Measurements from ENCODE around the gene FAAH. TPM values are rescaled to one million over a fixed set of nuclear protein-coding genes. Genes with fewer than 3 reads are reported as not detected.

The FAAH gene
- total RNA-seq, 1 experiment from 2014 or later: 38.6 TPM

GRCh38 chr1:46394108-46394871, at the start of gene FAAH (continued):
- TF ChIP-seq, protein P1, sequence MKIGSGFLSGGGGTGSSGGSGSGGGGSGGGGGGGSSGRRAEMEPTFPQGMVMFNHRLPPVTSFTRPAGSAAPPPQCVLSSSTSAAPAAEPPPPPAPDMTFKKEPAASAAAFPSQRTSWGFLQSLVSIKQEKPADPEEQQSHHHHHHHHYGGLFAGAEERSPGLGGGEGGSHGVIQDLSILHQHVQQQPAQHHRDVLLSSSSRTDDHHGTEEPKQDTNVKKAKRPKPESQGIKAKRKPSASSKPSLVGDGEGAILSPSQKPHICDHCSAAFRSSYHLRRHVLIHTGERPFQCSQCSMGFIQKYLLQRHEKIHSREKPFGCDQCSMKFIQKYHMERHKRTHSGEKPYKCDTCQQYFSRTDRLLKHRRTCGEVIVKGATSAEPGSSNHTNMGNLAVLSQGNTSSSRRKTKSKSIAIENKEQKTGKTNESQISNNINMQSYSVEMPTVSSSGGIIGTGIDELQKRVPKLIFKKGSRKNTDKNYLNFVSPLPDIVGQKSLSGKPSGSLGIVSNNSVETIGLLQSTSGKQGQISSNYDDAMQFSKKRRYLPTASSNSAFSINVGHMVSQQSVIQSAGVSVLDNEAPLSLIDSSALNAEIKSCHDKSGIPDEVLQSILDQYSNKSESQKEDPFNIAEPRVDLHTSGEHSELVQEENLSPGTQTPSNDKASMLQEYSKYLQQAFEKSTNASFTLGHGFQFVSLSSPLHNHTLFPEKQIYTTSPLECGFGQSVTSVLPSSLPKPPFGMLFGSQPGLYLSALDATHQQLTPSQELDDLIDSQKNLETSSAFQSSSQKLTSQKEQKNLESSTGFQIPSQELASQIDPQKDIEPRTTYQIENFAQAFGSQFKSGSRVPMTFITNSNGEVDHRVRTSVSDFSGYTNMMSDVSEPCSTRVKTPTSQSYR (CRISPR knock-in tag; IDR thresholded peaks at IDR 0.05): peak; percentile 59; the same call in 1 of the 2 replicates
- TF ChIP-seq MAX (CRISPR knock-in tag; IDR thresholded peaks at IDR 0.05): peak; percentile 93; the same call in 1 of the 2 replicates

DNA sequence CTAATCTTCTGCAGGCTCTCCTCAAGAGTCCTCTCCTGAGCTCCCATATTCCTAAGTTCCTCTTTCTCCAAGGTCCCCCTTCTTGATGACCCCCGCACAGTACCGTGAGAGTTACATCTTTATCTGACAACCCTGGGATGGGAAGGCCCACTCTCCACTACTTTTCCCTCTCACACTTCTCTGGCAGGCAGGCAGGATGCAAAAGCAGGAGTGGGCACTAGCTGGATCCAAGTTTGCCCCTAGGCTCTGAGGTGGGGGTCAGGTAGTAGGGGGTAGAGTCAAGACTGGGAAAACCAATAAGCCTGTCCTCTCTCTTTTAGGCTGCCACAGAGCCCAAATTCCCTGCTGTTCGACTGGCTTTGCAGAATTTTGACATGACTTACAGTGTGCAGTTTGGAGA, 49.6 kb upstream of the FAAH start:
- no peak overlapping the region for H3K27ac Mint-ChIP-seq
- peaks cover 39% of the 10 kb centered on the region for H3K36me3 Mint-ChIP-seq
- DNase-seq (ENCODE audit: low spot score) (no peak), ATAC-seq (no peak)
- TF ChIP-seq MAX (CRISPR knock-in tag; IDR thresholded peaks at IDR 0.05) (no peak), PRRX2 (CRISPR knock-in tag; IDR thresholded peaks at IDR 0.05) (no peak), CBFB (CRISPR knock-in tag; IDR thresholded peaks at IDR 0.05; ENCODE audit: low read depth) (no peak), SMAD4 (CRISPR knock-in tag; IDR thresholded peaks at IDR 0.05) (no peak), EMX1 (CRISPR knock-in tag; IDR thresholded peaks at IDR 0.05) (no peak), ZNF121 (CRISPR knock-in tag; IDR thresholded peaks at IDR 0.05) (no peak), PREB (CRISPR knock-in tag; IDR thresholded peaks at IDR 0.05; ENCODE audit: borderline replicate concordance) (no peak), PRDM15 (CRISPR knock-in tag; IDR thresholded peaks at IDR 0.05) (no peak), RELA (CRISPR knock-in tag; IDR thresholded peaks at IDR 0.05; ENCODE audit: borderline replicate concordance) (no peak), ZNF232 (CRISPR knock-in tag; IDR thresholded peaks at IDR 0.05) (no peak)
- TF ChIP-seq, protein P2, sequence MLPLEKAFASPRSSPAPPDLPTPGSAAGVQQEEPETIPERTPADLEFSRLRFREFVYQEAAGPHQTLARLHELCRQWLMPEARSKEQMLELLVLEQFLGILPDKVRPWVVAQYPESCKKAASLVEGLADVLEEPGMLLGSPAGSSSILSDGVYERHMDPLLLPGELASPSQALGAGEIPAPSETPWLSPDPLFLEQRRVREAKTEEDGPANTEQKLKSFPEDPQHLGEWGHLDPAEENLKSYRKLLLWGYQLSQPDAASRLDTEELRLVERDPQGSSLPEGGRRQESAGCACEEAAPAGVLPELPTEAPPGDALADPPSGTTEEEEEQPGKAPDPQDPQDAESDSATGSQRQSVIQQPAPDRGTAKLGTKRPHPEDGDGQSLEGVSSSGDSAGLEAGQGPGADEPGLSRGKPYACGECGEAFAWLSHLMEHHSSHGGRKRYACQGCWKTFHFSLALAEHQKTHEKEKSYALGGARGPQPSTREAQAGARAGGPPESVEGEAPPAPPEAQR (CRISPR knock-in tag; IDR thresholded peaks at IDR 0.05): no peak
- TF ChIP-seq, protein P3, sequence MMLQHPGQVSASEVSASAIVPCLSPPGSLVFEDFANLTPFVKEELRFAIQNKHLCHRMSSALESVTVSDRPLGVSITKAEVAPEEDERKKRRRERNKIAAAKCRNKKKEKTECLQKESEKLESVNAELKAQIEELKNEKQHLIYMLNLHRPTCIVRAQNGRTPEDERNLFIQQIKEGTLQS (CRISPR knock-in tag; conservative IDR thresholded peaks at IDR 0.05): no peak
- TF ChIP-seq, protein P1 (CRISPR knock-in tag; IDR thresholded peaks at IDR 0.05): no peak
- TF ChIP-seq, protein P4, sequence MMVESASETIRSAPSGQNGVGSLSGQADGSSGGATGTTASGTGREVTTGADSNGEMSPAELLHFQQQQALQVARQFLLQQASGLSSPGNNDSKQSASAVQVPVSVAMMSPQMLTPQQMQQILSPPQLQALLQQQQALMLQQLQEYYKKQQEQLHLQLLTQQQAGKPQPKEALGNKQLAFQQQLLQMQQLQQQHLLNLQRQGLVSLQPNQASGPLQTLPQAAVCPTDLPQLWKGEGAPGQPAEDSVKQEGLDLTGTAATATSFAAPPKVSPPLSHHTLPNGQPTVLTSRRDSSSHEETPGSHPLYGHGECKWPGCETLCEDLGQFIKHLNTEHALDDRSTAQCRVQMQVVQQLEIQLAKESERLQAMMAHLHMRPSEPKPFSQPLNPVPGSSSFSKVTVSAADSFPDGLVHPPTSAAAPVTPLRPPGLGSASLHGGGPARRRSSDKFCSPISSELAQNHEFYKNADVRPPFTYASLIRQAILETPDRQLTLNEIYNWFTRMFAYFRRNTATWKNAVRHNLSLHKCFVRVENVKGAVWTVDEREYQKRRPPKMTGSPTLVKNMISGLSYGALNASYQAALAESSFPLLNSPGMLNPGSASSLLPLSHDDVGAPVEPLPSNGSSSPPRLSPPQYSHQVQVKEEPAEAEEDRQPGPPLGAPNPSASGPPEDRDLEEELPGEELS (CRISPR knock-in tag; IDR thresholded peaks at IDR 0.05): no peak
- TF ChIP-seq, protein P5, sequence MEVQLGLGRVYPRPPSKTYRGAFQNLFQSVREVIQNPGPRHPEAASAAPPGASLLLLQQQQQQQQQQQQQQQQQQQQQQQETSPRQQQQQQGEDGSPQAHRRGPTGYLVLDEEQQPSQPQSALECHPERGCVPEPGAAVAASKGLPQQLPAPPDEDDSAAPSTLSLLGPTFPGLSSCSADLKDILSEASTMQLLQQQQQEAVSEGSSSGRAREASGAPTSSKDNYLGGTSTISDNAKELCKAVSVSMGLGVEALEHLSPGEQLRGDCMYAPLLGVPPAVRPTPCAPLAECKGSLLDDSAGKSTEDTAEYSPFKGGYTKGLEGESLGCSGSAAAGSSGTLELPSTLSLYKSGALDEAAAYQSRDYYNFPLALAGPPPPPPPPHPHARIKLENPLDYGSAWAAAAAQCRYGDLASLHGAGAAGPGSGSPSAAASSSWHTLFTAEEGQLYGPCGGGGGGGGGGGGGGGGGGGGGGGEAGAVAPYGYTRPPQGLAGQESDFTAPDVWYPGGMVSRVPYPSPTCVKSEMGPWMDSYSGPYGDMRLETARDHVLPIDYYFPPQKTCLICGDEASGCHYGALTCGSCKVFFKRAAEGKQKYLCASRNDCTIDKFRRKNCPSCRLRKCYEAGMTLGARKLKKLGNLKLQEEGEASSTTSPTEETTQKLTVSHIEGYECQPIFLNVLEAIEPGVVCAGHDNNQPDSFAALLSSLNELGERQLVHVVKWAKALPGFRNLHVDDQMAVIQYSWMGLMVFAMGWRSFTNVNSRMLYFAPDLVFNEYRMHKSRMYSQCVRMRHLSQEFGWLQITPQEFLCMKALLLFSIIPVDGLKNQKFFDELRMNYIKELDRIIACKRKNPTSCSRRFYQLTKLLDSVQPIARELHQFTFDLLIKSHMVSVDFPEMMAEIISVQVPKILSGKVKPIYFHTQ (CRISPR knock-in tag; IDR thresholded peaks at IDR 0.05): no peak
- H3K27me3 Mint-ChIP-seq (ENCODE audit: low read depth): no peaks in the 10 kb centered on the region
- ChIA-PET POLR2A (no interaction called here), CTCF (interaction anchor here (0.6 to 1.0 kb wide), 2 partner anchors 11 to 62 kb away, joined by 4 to 5 read pairs; no protein-coding TSS in a partner anchor)
- peaks cover 15% of the 10 kb centered on the region for H3K4me1 Mint-ChIP-seq
- no peak overlapping the region for H3K4me3 Mint-ChIP-seq
- H3K9me3 Mint-ChIP-seq: no peaks in the 10 kb centered on the region

Measured in WTC11 (cell line).